ENCODE data around the gene DSG4.

- TF ChIP-seq CTCF (conservative IDR thresholded peaks at IDR 0.05; ENCODE audit: low read depth, low read length) (no peak), POLR2A (IDR thresholded peaks at IDR 0.05; ENCODE audit: low read depth, low read length) (no peak), USF2 (IDR thresholded peaks at IDR 0.05; ENCODE audit: low read depth, low read length) (no peak), RCOR1 (IDR thresholded peaks at IDR 0.05; ENCODE audit: insufficient replicate concordance, low read length) (no peak), RAD21 (IDR thresholded peaks at IDR 0.05; ENCODE audit: low read length) (no peak), MXI1 (IDR thresholded peaks at IDR 0.05; ENCODE audit: borderline replicate concordance, low read depth, low read length) (no peak), RFX5 (IDR thresholded peaks at IDR 0.05; ENCODE audit: low read depth, low read length) (no peak), FOS (IDR thresholded peaks at IDR 0.05; ENCODE audit: low read depth, low read length) (no peak), SMC3 (IDR thresholded peaks at IDR 0.05; ENCODE audit: low read depth, low read length) (no peak), ELK1 (IDR thresholded peaks at IDR 0.05; ENCODE audit: borderline replicate concordance, low read depth, low read length) (no peak), CEBPB (IDR thresholded peaks at IDR 0.05; ENCODE audit: low read depth, low read length) (no peak), CHD1 (IDR thresholded peaks at IDR 0.05; ENCODE audit: low read depth, low read length) (no peak)
These were observed 33.1 kb upstream of the DSG4 start for GRCh38 chr18:31343454-31343853.
